Thoracic aorta (tissue), 2 donors: ENCODE measurements around the gene MRPS9. TPM values are rescaled to one million over a fixed set of nuclear protein-coding genes. Genes with fewer than 3 reads are reported as not detected.

Experiments
- ATAC-seq: fragments of 150-250 bp; one replicate; pipeline ENCODE4 v1.8.0; 2017; ENCODE audit warnings: low read depth; ENCODE audit not compliant: insufficient number of reproducible peaks, low FRiP score
- DNase-seq: peaks from one replicate; pipeline ENCODE4 v3.0.0-alpha.2; 2020; ENCODE audit warnings: low spot score
- H3K27ac ChIP-seq, 2 donors: fragments of 200-600 bp; sonication (generic); 1 replicate in 1 of 2; 2 replicates in 1 of 2; pipeline ENCODE4 v1.5.1; 2016; ENCODE audit warnings: mild to moderate bottlenecking in 2 of 2, moderate library complexity in 2 of 2
- H3K27me3 ChIP-seq: fragments of 200-600 bp; sonication (generic); replicated peaks from 2 replicates; pipeline ENCODE4 v1.6.0; 2016; ENCODE audit warnings: mild to moderate bottlenecking; ENCODE audit not compliant: insufficient read depth
- H3K36me3 ChIP-seq: fragments of 200-600 bp; sonication (generic); one replicate; pipeline ENCODE4 v1.5.1; 2016
- H3K4me1 ChIP-seq, 2 donors: fragments of 200-600 bp; sonication (generic); 1 replicate in 1 of 2; 2 replicates in 1 of 2; pipeline versions ENCODE4 v1.5.1 to v1.6.0; 2016; ENCODE audit warnings: low read depth in 2 of 2, mild to moderate bottlenecking in 1 of 2; ENCODE audit not compliant: control insufficient read depth in 1 of 2
- H3K4me3 ChIP-seq: fragments of 200-600 bp; sonication (generic); 2 replicates; pipeline ENCODE4 v1.5.1; 2016; ENCODE audit warnings: mild to moderate bottlenecking
- H3K9me3 ChIP-seq: fragments of 200-600 bp; sonication (generic); 2 replicates; pipeline ENCODE4 v1.5.1; 2016
- total RNA-seq, 2 donors: library from RNA; depleted of rRNA; stranded (reverse); fragments of >200 nt; gene quantifications; one replicate each; pipeline versions ENCODE4 v1.1.0 to v1.2.3, GENCODE V29; 2016
- TF ChIP-seq, protein P1 (sequence below): fragments of 200-600 bp; sonication (generic); IDR thresholded peaks from one replicate; pipeline ENCODE4 v1.5.1; 2019; ENCODE audit warnings: antibody characterized with exemption

MRPS9 gene
- total RNA-seq, 2 donors from 2014 or later = 6.5 to 18.0 TPM

DNA sequence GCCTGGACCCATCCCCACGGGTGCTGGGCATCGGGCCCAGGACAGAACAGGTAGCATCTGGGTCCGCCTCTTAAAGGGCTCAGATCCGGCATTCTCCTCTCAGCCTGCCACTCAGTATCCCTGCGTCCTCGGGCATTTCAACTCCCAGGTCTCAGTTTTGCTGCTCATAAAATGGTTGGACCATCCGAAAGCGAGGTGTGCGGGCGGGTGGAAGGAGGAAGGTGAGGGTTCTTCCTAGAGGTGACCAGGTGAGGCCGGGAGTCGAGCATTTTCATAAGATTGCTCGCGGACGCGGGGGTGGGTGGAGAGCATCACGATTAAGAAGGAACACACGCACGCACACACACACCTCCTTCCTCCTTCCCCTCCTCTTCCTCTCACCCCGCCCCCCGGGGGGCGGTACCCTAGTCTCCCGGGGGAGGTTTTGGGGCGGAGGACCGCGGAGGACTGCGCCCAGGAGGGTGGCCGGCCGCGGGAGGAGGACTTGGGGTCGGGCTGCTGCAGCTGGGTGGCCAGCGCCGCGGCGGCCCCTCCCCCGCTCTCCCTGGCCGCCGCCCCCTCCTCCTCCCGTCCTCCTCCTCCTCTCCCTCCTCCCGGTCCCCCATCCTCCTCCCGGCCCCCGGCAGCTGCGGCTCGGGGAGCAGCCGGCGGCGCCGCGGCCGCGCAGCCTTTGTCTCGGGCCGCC, 105.7 kb downstream of the MRPS9 start:
- TF ChIP-seq, protein P1, sequence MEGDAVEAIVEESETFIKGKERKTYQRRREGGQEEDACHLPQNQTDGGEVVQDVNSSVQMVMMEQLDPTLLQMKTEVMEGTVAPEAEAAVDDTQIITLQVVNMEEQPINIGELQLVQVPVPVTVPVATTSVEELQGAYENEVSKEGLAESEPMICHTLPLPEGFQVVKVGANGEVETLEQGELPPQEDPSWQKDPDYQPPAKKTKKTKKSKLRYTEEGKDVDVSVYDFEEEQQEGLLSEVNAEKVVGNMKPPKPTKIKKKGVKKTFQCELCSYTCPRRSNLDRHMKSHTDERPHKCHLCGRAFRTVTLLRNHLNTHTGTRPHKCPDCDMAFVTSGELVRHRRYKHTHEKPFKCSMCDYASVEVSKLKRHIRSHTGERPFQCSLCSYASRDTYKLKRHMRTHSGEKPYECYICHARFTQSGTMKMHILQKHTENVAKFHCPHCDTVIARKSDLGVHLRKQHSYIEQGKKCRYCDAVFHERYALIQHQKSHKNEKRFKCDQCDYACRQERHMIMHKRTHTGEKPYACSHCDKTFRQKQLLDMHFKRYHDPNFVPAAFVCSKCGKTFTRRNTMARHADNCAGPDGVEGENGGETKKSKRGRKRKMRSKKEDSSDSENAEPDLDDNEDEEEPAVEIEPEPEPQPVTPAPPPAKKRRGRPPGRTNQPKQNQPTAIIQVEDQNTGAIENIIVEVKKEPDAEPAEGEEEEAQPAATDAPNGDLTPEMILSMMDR = no peak
- H3K36me3 ChIP-seq = no peaks in the 10 kb centered on the region
- H3K27me3 ChIP-seq = no peaks in the 10 kb centered on the region
- H3K4me1 ChIP-seq = peaks cover 0 to 16% of the 10 kb centered on the region in 2 donors
- no peak for DNase-seq
- H3K27ac ChIP-seq = no peak overlapping the region
- peak overlapping the region; percentile 46 for H3K4me3 ChIP-seq
- ATAC-seq = no peak
- H3K9me3 ChIP-seq = no peaks in the 10 kb centered on the region

DNA sequence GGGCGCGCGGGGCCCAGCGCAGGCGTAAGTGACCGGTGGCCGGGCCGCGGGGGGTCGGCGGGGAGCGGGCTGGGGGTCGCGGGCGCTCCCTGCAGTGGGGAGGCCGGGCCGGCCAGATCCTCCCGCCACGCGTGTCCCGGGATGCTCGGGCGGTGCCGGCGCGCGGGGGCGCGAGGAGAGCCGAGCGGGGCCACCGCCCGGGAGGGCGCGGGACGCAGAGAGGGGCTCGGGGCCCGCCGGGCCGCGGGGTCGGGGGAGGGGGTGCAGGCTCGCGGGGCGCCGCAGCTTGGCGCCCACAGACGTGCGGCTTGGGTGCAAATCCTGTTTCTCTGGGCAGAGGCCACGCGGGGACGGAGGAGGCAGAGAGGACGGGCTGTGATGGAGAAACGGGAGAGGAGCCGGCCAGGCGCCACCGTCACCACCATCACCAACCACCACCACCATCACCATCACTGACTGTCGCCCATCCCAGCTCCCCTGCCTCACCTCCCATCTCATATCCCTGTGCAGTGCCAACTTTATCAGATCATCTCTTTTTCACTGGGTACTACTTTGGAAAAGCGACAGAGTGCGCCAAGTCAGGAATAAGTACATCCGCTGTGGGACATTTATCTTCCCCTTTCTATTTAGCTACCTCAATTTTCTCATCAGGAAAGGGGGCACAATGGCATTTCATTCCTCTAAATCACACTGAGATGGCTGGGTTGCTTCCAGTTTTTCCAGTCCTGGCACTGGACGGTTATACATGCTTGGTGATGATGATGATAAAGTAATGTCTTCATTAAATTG, 106.5 kb downstream of the MRPS9 start:
- no peak overlapping the region for H3K27ac ChIP-seq
- DNase-seq (no peak), ATAC-seq (no peak)
- peak overlapping the region; percentile 46 for H3K4me3 ChIP-seq
- peaks cover 0 to 16% of the 10 kb centered on the region in 2 donors for H3K4me1 ChIP-seq
- no peaks in the 10 kb centered on the region for H3K27me3 ChIP-seq
- no peaks in the 10 kb centered on the region for H3K36me3 ChIP-seq
- TF ChIP-seq, protein P1 = no peak
- no peaks in the 10 kb centered on the region for H3K9me3 ChIP-seq

DNA sequence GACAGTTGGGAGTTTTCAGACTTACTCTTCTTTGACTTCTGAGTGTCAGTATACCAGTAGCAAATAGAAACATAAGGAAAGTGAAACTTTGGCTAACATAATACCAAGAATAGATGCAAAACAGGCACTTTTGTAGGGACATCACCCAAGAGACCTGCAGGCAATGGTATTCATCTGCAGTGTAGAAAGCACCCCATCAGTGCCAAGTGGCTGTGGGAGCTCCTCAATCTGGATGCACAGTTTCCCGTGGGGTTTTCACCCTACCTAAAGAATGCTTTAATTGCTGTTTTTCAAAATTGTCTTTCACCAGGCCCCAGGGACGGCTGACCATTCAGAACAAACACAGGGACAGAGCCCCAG, 107.1 kb downstream of the MRPS9 start:
- TF ChIP-seq, protein P1 = no peak
- no peak for DNase-seq

DNA sequence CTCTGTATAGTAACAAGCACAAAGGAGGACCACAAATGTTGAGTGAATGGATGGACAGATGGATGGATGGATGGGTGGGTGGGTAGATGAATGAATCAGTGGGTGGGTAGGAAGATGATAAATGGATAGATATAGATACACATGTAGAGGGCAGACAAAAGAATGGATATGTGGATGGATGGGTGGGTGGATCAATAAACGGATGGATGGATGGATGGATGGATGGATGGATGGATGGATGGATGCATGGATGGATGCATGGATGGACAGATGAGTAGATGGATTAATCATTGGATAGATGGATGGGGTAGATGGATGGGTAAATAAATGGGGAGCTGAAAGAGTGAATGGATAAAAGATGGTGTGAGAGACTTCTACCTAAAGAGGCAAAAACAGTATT, 111.4 kb downstream of the MRPS9 start:
- ATAC-seq (no peak), DNase-seq (no peak)
- TF ChIP-seq, protein P1 = no peak
- H3K27me3 ChIP-seq = no peaks in the 10 kb centered on the region
- no peaks in the 10 kb centered on the region for H3K9me3 ChIP-seq
- H3K36me3 ChIP-seq = no peaks in the 10 kb centered on the region
- peaks cover 0 to 7% of the 10 kb centered on the region in 2 donors for H3K4me1 ChIP-seq
- H3K4me3 ChIP-seq = no peak overlapping the region
- no peak overlapping the region for H3K27ac ChIP-seq

More for the DNA sequence above, 107.1 kb downstream of the MRPS9 start:
- H3K4me3 ChIP-seq = no peak overlapping the region
- H3K27me3 ChIP-seq = no peaks in the 10 kb centered on the region
- no peak for ATAC-seq
- H3K27ac ChIP-seq = no peak overlapping the region
- H3K36me3 ChIP-seq = no peaks in the 10 kb centered on the region
- H3K4me1 ChIP-seq = peaks cover 0 to 16% of the 10 kb centered on the region in 2 donors
- no peaks in the 10 kb centered on the region for H3K9me3 ChIP-seq

Other genes with a start within 250 kb of the MRPS9 start
- 1 to 10 TPM; 1.4 to 2.0 TPM for gene POU3F3, start 184.0 kb upstream of the MRPS9 start, total RNA-seq
- not detected for gene GPR45, start 203.7 kb downstream of the MRPS9 start, total RNA-seq